LNCaP clone FGC (cell line): Measurements from ENCODE around the gene CHST6.
"Not testable (repeated sequence)": the region's sequence is repeated elsewhere in the genome, so short reads cannot be mapped to it uniquely, and the experiment has no call there.

Source experiments
- DNase-seq: peaks from one replicate; pipeline ENCODE4 v3.0.0-alpha.2; 2011; ENCODE audit warnings: low read depth
- H3K4me3 ChIP-seq: 2 replicates; pipeline ENCODE4 v1.5.1; 2011; ENCODE audit warnings: mild to moderate bottlenecking, low read depth, low read length, control low read depth
- CTCF ChIP-seq: IDR thresholded peaks from 2 replicates; pipeline ENCODE4 v1.5.1; 2012; ENCODE audit warnings: mild to moderate bottlenecking; ENCODE audit not compliant: control insufficient read depth, insufficient read depth; ENCODE audit errors: extremely low read depth

The CHST6 gene

GRCh38 chr16:75503801-75504200 lies 8.6 kb upstream of the CHST6 start:
- DNase-seq, result no peak
- no peak for TF ChIP-seq CTCF
- H3K4me3 ChIP-seq, result no peak overlapping the region

- DNase-seq, result no peak
- TF ChIP-seq CTCF, result no peak
- no peak overlapping the region for H3K4me3 ChIP-seq
These were observed 7.8 kb upstream of the CHST6 start for GRCh38 chr16:75502916-75503605.

GRCh38 chr16:75501820-75502219 lies 6.6 kb upstream of the CHST6 start:
- H3K4me3 ChIP-seq, result not testable (repeated sequence)

GRCh38 chr16:75501359-75501758 lies 6.1 kb upstream of the CHST6 start:
- no peak for TF ChIP-seq CTCF
- no peak for DNase-seq
- H3K4me3 ChIP-seq, result no peak overlapping the region

More at GRCh38 chr16:75501820-75502219, 6.6 kb upstream of the CHST6 start:
- DNase-seq, result not testable (repeated sequence)

GRCh38 chr16:75498605-75499322 lies 3.5 kb upstream of the CHST6 start:
- not testable (repeated sequence) for H3K4me3 ChIP-seq, DNase-seq

GRCh38 chr16:75497558-75497957 lies 2.3 kb upstream of the CHST6 start:
- DNase-seq, result no peak
- H3K4me3 ChIP-seq, result no peak overlapping the region
- no peak for TF ChIP-seq CTCF

- DNase-seq, result no peak
- no peak overlapping the region for H3K4me3 ChIP-seq
- TF ChIP-seq CTCF, result no peak
These were observed 573 bp downstream of the CHST6 start for GRCh38 chr16:75494661-75495075.

- DNase-seq, result no peak
- no peak for TF ChIP-seq CTCF
- H3K4me3 ChIP-seq, result no peak overlapping the region
These were observed 1.1 kb downstream of the CHST6 start for GRCh38 chr16:75494184-75494583.
